Motor neuron (in vitro differentiated cells): ENCODE results near the gene MAST4. TPM values are rescaled to one million over a fixed set of nuclear protein-coding genes. Genes with fewer than 3 reads are reported as not detected.
"Not testable (repeated sequence)": the region's sequence is repeated elsewhere in the genome, so short reads cannot be mapped to it uniquely, and the experiment has no call there.

Experiments used
- ATAC-seq, 8 experiments: fragments of 200-7000 bp; cut with Tn5 transposase; replicated peaks in 6 of 8; 2 replicates each; pipeline ENCODE4 v1.8.0; 2021; ENCODE audit warnings: mild to moderate bottlenecking in 8 of 8, moderate library complexity in 8 of 8
- H3K27ac ChIP-seq, 2 donors: fragments of 250-450 bp; sonication (Bioruptor Pico); 2 replicates each; pipeline ENCODE4 v1.9.0; 2021; ENCODE audit warnings: antibody characterized with exemption in 2 of 2, mild to moderate bottlenecking in 2 of 2, moderate library complexity in 1 of 2
- H3K4me1 ChIP-seq, 2 donors: fragments of 250-450 bp; sonication (Bioruptor Pico); replicated peaks in 1 of 2; 2 replicates each; pipeline ENCODE4 v1.6.1; 2021; ENCODE audit warnings: antibody characterized with exemption in 2 of 2, mild to moderate bottlenecking in 2 of 2, moderate library complexity in 1 of 2
- H3K4me3 ChIP-seq, 5 donors: fragments of 250-450 bp; sonication (Bioruptor Pico); 2 replicates each; pipeline ENCODE4 v1.9.0; 2021; ENCODE audit warnings: antibody characterized with exemption in 5 of 5, mild to moderate bottlenecking in 5 of 5, moderate library complexity in 4 of 5
- WGBS, 10 experiments: fragments of 450-650 bp; shearing (Covaris generic); methylation state at CpG; one replicate each; pipeline ENCODE4 v1.0.0; 2022; 5-methylcytosine and 5-hydroxymethylcytosine counted together
- in situ Hi-C, 9 experiments: fragments of 400-800 bp; cut with MboI; loops; one replicate each; pipeline ENCODE4 v1.15.0; 2021; ENCODE audit warnings: low sequenced_read_pairs in 9 of 9, low pct_unique_long_range_greater_than_20kb in 2 of 9; ENCODE audit not compliant: unreplicated experiment in 9 of 9
- total RNA-seq, 8 experiments: library from RNA; unstranded; fragments of 300-600 nt; gene quantifications; 2 replicates each; pipeline versions ENCODE4 v1.2.3 to v1.2.4, GENCODE V29; 2022

Gene MAST4
- total RNA-seq, 8 experiments from 2014 or later = 4.3 to 26.1 (median 12.9) TPM

- H3K4me3 ChIP-seq = no peak overlapping the region
- H3K4me1 ChIP-seq = no peaks in the 10 kb centered on the region
- in situ Hi-C loops = no loop called here
- H3K27ac ChIP-seq = no peak overlapping the region
- ATAC-seq = peak in 3 of 8 experiments; percentile 42 to 57 (median 53)
- 21 to 90% (median 77%) methylated on average over 1 to 3 of the region's 3 CpGs; no CpG with 5 or more reads in 3 of the 10 experiments for WGBS, 10 experiments
These were observed 65.0 kb downstream of the MAST4 start for GRCh38 chr5:66661149-66661548.

GRCh38 chr5:66666778-66667177 is 70.6 kb downstream of the MAST4 start:
- WGBS, 10 experiments = 42 to 100% (median 80%) methylated on average over 1 to 3 of the region's 3 CpGs; no CpG with 5 or more reads in 1 of the 10 experiments

GRCh38 chr5:66669086-66669861 is 73.1 kb downstream of the MAST4 start:
- H3K4me3 ChIP-seq = no peak overlapping the region
- 62 to 100% (median 100%) methylated on average over 1 to 5 of the region's 5 CpGs; no CpG with 5 or more reads in 1 of the 10 experiments for WGBS, 10 experiments
- no peak overlapping the region for H3K27ac ChIP-seq
- H3K4me1 ChIP-seq = no peaks in the 10 kb centered on the region
- in situ Hi-C loops = no loop called here
- ATAC-seq = no peak

More at GRCh38 chr5:66666778-66667177, 70.6 kb downstream of the MAST4 start:
- in situ Hi-C loops = no loop called here
- Histone ChIP-seq H3K4me3 (no peak overlapping the region), H3K4me1 (no peaks in the 10 kb centered on the region), H3K27ac (no peak overlapping the region)
- no peak for ATAC-seq

GRCh38 chr5:66669862-66670195 is 73.6 kb downstream of the MAST4 start:
- 50 to 100% (median 79%) methylated on average over 1 to 3 of the region's 3 CpGs; no CpG with 5 or more reads in 1 of the 10 experiments for WGBS, 10 experiments
- Histone ChIP-seq H3K4me1 (no peaks in the 10 kb centered on the region), H3K27ac (no peak overlapping the region), H3K4me3 (no peak overlapping the region)
- in situ Hi-C loops = no loop called here
- ATAC-seq = no peak

- no peak for ATAC-seq
- Histone ChIP-seq H3K4me3 (no peak overlapping the region), H3K4me1 (no peaks in the 10 kb centered on the region), H3K27ac (no peak overlapping the region)
- in situ Hi-C loops = no loop called here
- WGBS, 10 experiments = 0 to 100% (median 83%) methylated on average over 1 to 2 of the region's 2 CpGs; no CpG with 5 or more reads in 3 of the 10 experiments
These were observed 75.1 kb downstream of the MAST4 start for GRCh38 chr5:66671305-66671704.

GRCh38 chr5:66674802-66675201 is 78.6 kb downstream of the MAST4 start:
- in situ Hi-C loops = no loop called here

GRCh38 chr5:66675406-66675805 is 79.2 kb downstream of the MAST4 start:
- no peak overlapping the region for H3K4me3 ChIP-seq
- H3K4me1 ChIP-seq = peaks cover 0 to 6% of the 10 kb centered on the region in 2 donors
- in situ Hi-C loops = no loop called here
- WGBS, 10 experiments = 81 to 100% (median 95%) methylated on average over 1 to 2 of the region's 2 CpGs; no CpG with 5 or more reads in 4 of the 10 experiments
- ATAC-seq = no peak
- H3K27ac ChIP-seq = no peak overlapping the region

More at GRCh38 chr5:66674802-66675201, 78.6 kb downstream of the MAST4 start:
- ATAC-seq = no peak
- Histone ChIP-seq H3K4me3 (no peak overlapping the region), H3K4me1 (no peaks in the 10 kb centered on the region), H3K27ac (no peak overlapping the region)
- 60 to 100% (median 90%) methylated on average over 1 to 4 of the region's 5 CpGs; no CpG with 5 or more reads in 2 of the 10 experiments for WGBS, 10 experiments

- 10 to 71% (median 17%) methylated on average over 2 to 3 of the region's 3 CpGs; no CpG with 5 or more reads in 3 of the 10 experiments for WGBS, 10 experiments
- no peak overlapping the region for H3K27ac ChIP-seq
- peak in 4 of 8 experiments; percentile 19 to 77 (median 47) for ATAC-seq
- no peak overlapping the region for H3K4me3 ChIP-seq
- H3K4me1 ChIP-seq = peaks cover 0 to 8% of the 10 kb centered on the region in 2 donors
- in situ Hi-C loops = no loop called here
These were observed 84.0 kb downstream of the MAST4 start for GRCh38 chr5:66680221-66680620.

- in situ Hi-C loops = no loop called here
- H3K4me1 ChIP-seq = peaks cover 0 to 8% of the 10 kb centered on the region in 2 donors
- WGBS, 10 experiments = 86 to 100% (median 100%) methylated on average over 1 to 2 of the region's 3 CpGs; no CpG with 5 or more reads in 4 of the 10 experiments
These were observed 84.6 kb downstream of the MAST4 start for GRCh38 chr5:66680804-66681203.

GRCh38 chr5:66684663-66685062 is 88.5 kb downstream of the MAST4 start:
- WGBS, 10 experiments = 60 to 100% (median 100%) methylated on average over 1 to 2 of the region's 2 CpGs; no CpG with 5 or more reads in 5 of the 10 experiments
- in situ Hi-C loops = no loop called here
- peaks cover 0 to 8% of the 10 kb centered on the region in 2 donors for H3K4me1 ChIP-seq
- ATAC-seq = no peak
- H3K27ac ChIP-seq = no peak overlapping the region
- no peak overlapping the region for H3K4me3 ChIP-seq

More at GRCh38 chr5:66680804-66681203, 84.6 kb downstream of the MAST4 start:
- ATAC-seq = peak in 1 of 8 experiments; percentile 25
- Histone ChIP-seq H3K4me3 (no peak overlapping the region), H3K27ac (no peak overlapping the region)

GRCh38 chr5:66689522-66690220 is 93.5 kb downstream of the MAST4 start:
- no peak for ATAC-seq
- no peak overlapping the region for H3K4me3 ChIP-seq
- in situ Hi-C loops = no loop called here
- no peaks in the 10 kb centered on the region for H3K4me1 ChIP-seq
- H3K27ac ChIP-seq = no peak overlapping the region
- 21 to 96% (median 70%) methylated on average over 1 to 5 of the region's 5 CpGs; no CpG with 5 or more reads in 1 of the 10 experiments for WGBS, 10 experiments

GRCh38 chr5:66694036-66694435 is 97.8 kb downstream of the MAST4 start:
- Histone ChIP-seq H3K4me3 (no peak overlapping the region), H3K4me1 (no peaks in the 10 kb centered on the region), H3K27ac (no peak overlapping the region)
- in situ Hi-C loops = no loop called here
- WGBS, 10 experiments = 8 to 100% (median 85%) methylated on average over 1 to 3 of the region's 3 CpGs; no CpG with 5 or more reads in 2 of the 10 experiments
- ATAC-seq = peak in 3 of 8 experiments; percentile 91 to 96 (median 95)

- whole genome bisulfite sequencing, 10 experiments = 20 to 93% (median 70%) methylated on average over 1 to 2 of the region's 2 CpGs; no CpG with 5 or more reads in 7 of the 10 experiments
- ATAC-seq, H3K27ac ChIP-seq, H3K4me1 ChIP-seq, in situ Hi-C loops, H3K4me3 ChIP-seq: not testable (repeated sequence)
These were observed 99.6 kb downstream of the MAST4 start for GRCh38 chr5:66695840-66696239.
